Liver (tissue), 9 donors: Measurements from ENCODE around the gene LPP. TPM values are rescaled to one million over a fixed set of nuclear protein-coding genes. Genes with fewer than 3 reads are reported as not detected.
A peak's percentile ranks its signal among the peaks of the same experiment; 100 is the strongest.

ENCODE experiments used
- DNase-seq: peaks from one replicate; pipeline ENCODE4 v3.0.0-alpha.2; 2017; ENCODE audit warnings: low spot score
- H3K27ac ChIP-seq, 2 donors: one replicate each; pipeline ENCODE4 v1.7.0; 2013; ENCODE audit warnings: inconsistent platforms in 2 of 2, low read length in 2 of 2, control low read depth in 1 of 2, low read depth in 1 of 2, mild to moderate bottlenecking in 1 of 2
- H3K27me3 ChIP-seq, 4 donors: one replicate each; pipeline versions ENCODE4 v1.6.1 to v1.7.0; 2013; ENCODE audit warnings: low read length in 3 of 4, inconsistent platforms in 1 of 4, mild to moderate bottlenecking in 1 of 4, moderate library complexity in 1 of 4; ENCODE audit not compliant: control insufficient read depth in 4 of 4, insufficient read depth in 4 of 4
- H3K36me3 ChIP-seq, 4 donors: one replicate each; pipeline versions ENCODE4 v1.6.1 to v1.7.0; 2013; ENCODE audit warnings: low read length in 3 of 4, mild to moderate bottlenecking in 3 of 4, low read depth in 1 of 4, moderate library complexity in 1 of 4; ENCODE audit not compliant: control insufficient read depth in 4 of 4, insufficient read depth in 3 of 4
- H3K4me1 ChIP-seq, 4 donors: one replicate each; pipeline versions ENCODE4 v1.6.1 to v1.7.0; 2013; ENCODE audit warnings: low read length in 3 of 4, mild to moderate bottlenecking in 3 of 4, moderate library complexity in 1 of 4; ENCODE audit not compliant: control insufficient read depth in 4 of 4, insufficient read depth in 4 of 4
- H3K4me3 ChIP-seq, 3 donors: one replicate each; pipeline versions ENCODE4 v1.6.1 to v1.7.0; 2013; ENCODE audit warnings: low read length in 3 of 3, control low read depth in 1 of 3, low read depth in 1 of 3, mild to moderate bottlenecking in 1 of 3
- H3K9ac ChIP-seq, 2 donors: one replicate each; pipeline ENCODE4 v1.7.0; 2013; ENCODE audit warnings: low read length in 2 of 2, mild to moderate bottlenecking in 2 of 2, moderate library complexity in 2 of 2, control low read depth in 1 of 2, low read depth in 1 of 2
- H3K9me3 ChIP-seq, 4 donors: one replicate each; pipeline versions ENCODE4 v1.6.1 to v1.7.0; 2013; ENCODE audit warnings: low read length in 3 of 4; ENCODE audit not compliant: control insufficient read depth in 4 of 4
- EGR1 ChIP-seq, 2 donors: IDR thresholded peaks; 2 replicates each; pipeline ENCODE4 v1.6.1; 2016 to 2018; ENCODE audit warnings: antibody characterized with exemption in 2 of 2, low read depth in 2 of 2
- FOXA1 ChIP-seq: IDR thresholded peaks from 2 replicates; pipeline ENCODE4 v1.6.1; 2016; ENCODE audit warnings: antibody characterized with exemption
- FOXA2 ChIP-seq: IDR thresholded peaks from 2 replicates; pipeline ENCODE4 v1.6.1; 2016; ENCODE audit warnings: antibody characterized with exemption
- GABPA ChIP-seq, 2 donors: IDR thresholded peaks in 1 of 2; conservative IDR thresholded peaks in 1 of 2; 2 replicates each; pipeline ENCODE4 v1.6.1; 2016; ENCODE audit warnings: antibody characterized with exemption in 2 of 2, mild to moderate bottlenecking in 1 of 2, moderate library complexity in 1 of 2
- HNF4A ChIP-seq, 2 donors: conservative IDR thresholded peaks; 2 replicates each; pipeline ENCODE4 v1.6.1; 2016; ENCODE audit warnings: antibody characterized with exemption in 2 of 2, mild to moderate bottlenecking in 2 of 2
- HNF4G ChIP-seq: IDR thresholded peaks from 2 replicates; pipeline ENCODE4 v1.6.1; 2016; ENCODE audit warnings: antibody characterized with exemption
- JUND ChIP-seq, 2 donors: IDR thresholded peaks; 2 replicates each; pipeline ENCODE4 v1.6.1; 2016; ENCODE audit warnings: antibody characterized with exemption in 2 of 2
- RXRA ChIP-seq, 2 donors: IDR thresholded peaks; 2 replicates each; pipeline ENCODE4 v1.6.1; 2017 to 2018; ENCODE audit warnings: antibody characterized with exemption in 2 of 2, mild to moderate bottlenecking in 1 of 2
- SP1 ChIP-seq: IDR thresholded peaks from 2 replicates; pipeline ENCODE4 v1.6.1; 2018; ENCODE audit warnings: antibody characterized with exemption, mild to moderate bottlenecking
- TAF1 ChIP-seq: conservative IDR thresholded peaks from 2 replicates; pipeline ENCODE4 v1.6.1; 2016; ENCODE audit warnings: antibody characterized with exemption, mild to moderate bottlenecking
- WGBS: extraction: QIAGEN DNeasy Blood & Tissue Kit; methylation state at CpG from one replicate; pipeline ENCODE4 v1.1.7; 2013; 5-methylcytosine and 5-hydroxymethylcytosine counted together
- polyA plus RNA-seq, 2 donors: library from polyadenylated mRNA; stranded (reverse) in 1 of 2; unstranded in 1 of 2; fragments of 200-250 nt in 1 of 2; fragments of >200 nt in 1 of 2; fragmentation: Nextera tagmentation in 1 of 2; extraction: Ambion mirVana in 1 of 2; gene quantifications; one replicate each; pipeline versions ENCODE4 v1.2.1 to v1.2.3, GENCODE V29; 2013 to 2015
- total RNA-seq, 2 donors: library from RNA; depleted of rRNA; stranded (reverse); fragments of >200 nt; gene quantifications; one replicate each; pipeline ENCODE4 v1.2.3, GENCODE V29; 2014
- TF ChIP-seq, protein P1 (sequence below): IDR thresholded peaks from 2 replicates; pipeline ENCODE4 v1.6.1; 2016; ENCODE audit warnings: antibody characterized with exemption, mild to moderate bottlenecking
- donor health status: healthy.
- donor health status: healthy.
- donor health status: healthy.
- donor health status: healthy.
- donor health status: healthy.

LPP gene
- total and polyA plus RNA-seq, 4 donors = 3.3 to 53.7 (median 28.2) TPM

DNA sequence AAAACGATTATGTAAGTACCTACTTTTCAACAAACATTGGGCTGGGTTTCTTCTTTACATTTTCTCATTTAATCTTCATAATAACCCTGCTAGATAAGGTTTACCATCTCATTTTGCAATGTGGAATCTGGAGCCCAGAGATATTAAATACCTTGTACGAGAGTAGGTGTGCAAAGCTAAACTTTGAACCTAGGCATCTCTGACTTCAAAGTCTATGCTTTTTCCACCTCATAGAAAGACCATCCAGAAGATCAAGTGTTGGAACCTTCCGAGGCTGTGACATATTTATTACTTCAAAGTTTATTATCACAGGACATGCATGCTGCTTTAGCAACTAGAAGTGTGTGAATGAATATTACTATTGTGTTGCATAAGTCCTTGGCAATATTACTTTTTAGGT, 520.6 kb downstream of the LPP start:
- no peak for DNase-seq
- WGBS = 49% methylated on average over 3 of the region's 3 CpGs
- H3K9ac ChIP-seq = no peak overlapping the region
- peaks cover 1 to 20% (median 5%) of the 10 kb centered on the region in 4 donors for H3K4me1 ChIP-seq
- TF ChIP-seq TAF1 (no peak), HNF4A (conservative IDR thresholded peaks at IDR 0.05) (peak; percentile 47 to 66), HNF4G (peak; percentile 11)
- no peaks in the 10 kb centered on the region for H3K36me3 ChIP-seq
- H3K27me3 ChIP-seq = no peaks in the 10 kb centered on the region
- no peak overlapping the region for H3K27ac ChIP-seq
- H3K4me3 ChIP-seq = no peak overlapping the region
- no peaks in the 10 kb centered on the region for H3K9me3 ChIP-seq

DNA sequence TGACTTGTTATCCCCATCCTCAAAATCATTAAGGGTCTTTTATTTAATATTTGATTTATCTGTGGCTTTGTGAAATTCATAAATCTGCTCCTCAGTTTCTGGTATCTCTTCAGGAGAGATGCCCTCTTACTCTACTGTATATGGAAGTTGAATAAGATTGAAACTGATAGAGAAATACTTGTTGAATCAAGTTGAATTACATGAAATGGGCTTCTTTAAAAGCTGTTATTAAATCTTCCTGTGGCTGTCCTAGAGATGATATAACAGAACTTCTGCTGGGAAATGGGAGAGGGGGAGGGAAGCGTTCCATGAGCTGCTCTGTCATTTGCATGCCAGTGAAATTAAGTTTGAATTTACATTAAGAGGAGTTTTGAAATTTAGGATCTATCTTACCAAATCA, 523.4 kb downstream of the LPP start:
- peaks cover under 1 to 13% (median 5%) of the 10 kb centered on the region in 4 donors for H3K4me1 ChIP-seq
- no peaks in the 10 kb centered on the region for H3K9me3 ChIP-seq
- 93% methylated on average over 1 of the region's 1 CpG for WGBS
- DNase-seq = no peak
- no peaks in the 10 kb centered on the region for H3K27me3 ChIP-seq
- H3K4me3 ChIP-seq = no peak overlapping the region
- TF ChIP-seq FOXA2 (no peak), JUND (IDR thresholded peaks at IDR 0.05) (no peak), GABPA (IDR thresholded peaks at IDR 0.05 in 1 of 2, conservative IDR thresholded peaks at IDR 0.05 in 1 of 2) (no peak), FOXA1 (no peak)
- TF ChIP-seq, protein P1, sequence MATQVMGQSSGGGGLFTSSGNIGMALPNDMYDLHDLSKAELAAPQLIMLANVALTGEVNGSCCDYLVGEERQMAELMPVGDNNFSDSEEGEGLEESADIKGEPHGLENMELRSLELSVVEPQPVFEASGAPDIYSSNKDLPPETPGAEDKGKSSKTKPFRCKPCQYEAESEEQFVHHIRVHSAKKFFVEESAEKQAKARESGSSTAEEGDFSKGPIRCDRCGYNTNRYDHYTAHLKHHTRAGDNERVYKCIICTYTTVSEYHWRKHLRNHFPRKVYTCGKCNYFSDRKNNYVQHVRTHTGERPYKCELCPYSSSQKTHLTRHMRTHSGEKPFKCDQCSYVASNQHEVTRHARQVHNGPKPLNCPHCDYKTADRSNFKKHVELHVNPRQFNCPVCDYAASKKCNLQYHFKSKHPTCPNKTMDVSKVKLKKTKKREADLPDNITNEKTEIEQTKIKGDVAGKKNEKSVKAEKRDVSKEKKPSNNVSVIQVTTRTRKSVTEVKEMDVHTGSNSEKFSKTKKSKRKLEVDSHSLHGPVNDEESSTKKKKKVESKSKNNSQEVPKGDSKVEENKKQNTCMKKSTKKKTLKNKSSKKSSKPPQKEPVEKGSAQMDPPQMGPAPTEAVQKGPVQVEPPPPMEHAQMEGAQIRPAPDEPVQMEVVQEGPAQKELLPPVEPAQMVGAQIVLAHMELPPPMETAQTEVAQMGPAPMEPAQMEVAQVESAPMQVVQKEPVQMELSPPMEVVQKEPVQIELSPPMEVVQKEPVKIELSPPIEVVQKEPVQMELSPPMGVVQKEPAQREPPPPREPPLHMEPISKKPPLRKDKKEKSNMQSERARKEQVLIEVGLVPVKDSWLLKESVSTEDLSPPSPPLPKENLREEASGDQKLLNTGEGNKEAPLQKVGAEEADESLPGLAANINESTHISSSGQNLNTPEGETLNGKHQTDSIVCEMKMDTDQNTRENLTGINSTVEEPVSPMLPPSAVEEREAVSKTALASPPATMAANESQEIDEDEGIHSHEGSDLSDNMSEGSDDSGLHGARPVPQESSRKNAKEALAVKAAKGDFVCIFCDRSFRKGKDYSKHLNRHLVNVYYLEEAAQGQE = no peak
- no peak overlapping the region for H3K9ac ChIP-seq
- H3K27ac ChIP-seq = no peak overlapping the region
- H3K36me3 ChIP-seq = no peaks in the 10 kb centered on the region

DNA sequence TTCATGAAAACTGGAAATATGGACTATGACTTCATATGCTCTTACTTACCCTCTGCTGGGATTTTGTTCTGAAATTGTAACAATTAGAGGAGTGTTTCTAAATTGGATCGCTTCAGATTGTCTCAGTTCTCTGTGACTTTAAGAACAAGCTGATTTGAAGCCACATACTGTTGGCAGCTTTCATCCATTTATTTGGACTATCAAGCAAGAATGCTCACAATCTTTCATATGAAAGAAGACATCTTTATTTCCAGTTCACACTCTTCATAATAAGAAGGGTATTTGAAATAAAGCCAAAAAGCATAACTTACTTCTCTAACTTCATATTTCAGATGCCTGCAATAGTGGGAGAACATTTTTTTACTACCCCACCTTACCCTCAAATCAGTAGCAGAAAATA, 526.2 kb downstream of the LPP start:
- no peaks in the 10 kb centered on the region for H3K27me3 ChIP-seq
- H3K27ac ChIP-seq = no peak overlapping the region
- no peak overlapping the region for H3K9ac ChIP-seq
- H3K4me3 ChIP-seq = no peak overlapping the region
- 85% methylated on average over 1 of the region's 1 CpG for WGBS
- no peaks in the 10 kb centered on the region for H3K9me3 ChIP-seq
- H3K36me3 ChIP-seq = no peaks in the 10 kb centered on the region
- peaks cover 3 to 18% (median 9%) of the 10 kb centered on the region in 4 donors for H3K4me1 ChIP-seq
- TF ChIP-seq FOXA1 (no peak), HNF4G (no peak), HNF4A (conservative IDR thresholded peaks at IDR 0.05) (no peak), EGR1 (IDR thresholded peaks at IDR 0.05; ENCODE audit: low read depth in 2 of 2) (no peak), SP1 (no peak), JUND (IDR thresholded peaks at IDR 0.05) (no peak), RXRA (IDR thresholded peaks at IDR 0.05) (no peak), TAF1 (no peak)
- TF ChIP-seq, protein P1 = no peak
- no peak for DNase-seq
